Activated CD4-positive, CD25-positive, alpha-beta regulatory T cell treated with anti-CD3 and anti-CD28 coated beads, Interleukin-2, amount 50 U/mL, for 24 hours (primary cell): ENCODE data around the gene ZNF669.
"Not testable (repeated sequence)": the region's sequence is repeated elsewhere in the genome, so short reads cannot be mapped to it uniquely, and the experiment has no call there.

Source experiments
- ATAC-seq, 2 donors: fragments of 150-1000 bp; cut with Tn5 transposase; one replicate each; pipeline ENCODE4 v1.10.0; 2021; ENCODE audit warnings: mild to moderate bottlenecking in 1 of 2, moderate library complexity in 1 of 2

The ZNF669 gene

GRCh38 chr1:247103859-247104591, at the start of gene ZNF669:
ZNF669 (minus strand) TSS chr1:247104356; CDS start chr1:247104199, 157 bp downstream.
- peak; percentile 100 for ATAC-seq

- no peak for ATAC-seq
These were observed 43.6 kb upstream of the ZNF669 start for GRCh38 chr1:247147781-247148180.

- not testable (repeated sequence) for ATAC-seq
These were observed 43.0 kb upstream of the ZNF669 start for GRCh38 chr1:247147120-247147519.

DNA sequence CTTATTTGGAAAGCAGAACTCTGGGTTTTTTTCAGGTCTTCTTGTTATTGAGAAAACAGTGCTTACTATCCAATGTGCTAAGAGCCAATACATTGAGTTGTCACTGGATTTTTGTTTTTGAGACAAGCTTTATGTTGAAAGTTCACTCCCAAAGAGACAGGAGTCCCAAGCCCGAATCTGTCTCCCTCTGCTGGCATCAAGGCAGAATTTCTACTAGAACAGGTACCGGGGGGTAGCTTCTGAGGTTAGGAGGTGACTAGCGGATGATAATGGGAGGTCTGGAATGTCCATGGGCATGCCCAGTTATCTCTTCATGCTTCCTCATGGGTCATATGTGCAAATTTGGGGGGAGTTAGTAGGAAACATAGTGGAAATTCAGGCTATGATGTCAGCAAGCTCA, 42.5 kb upstream of the ZNF669 start:
- no peak for ATAC-seq

DNA sequence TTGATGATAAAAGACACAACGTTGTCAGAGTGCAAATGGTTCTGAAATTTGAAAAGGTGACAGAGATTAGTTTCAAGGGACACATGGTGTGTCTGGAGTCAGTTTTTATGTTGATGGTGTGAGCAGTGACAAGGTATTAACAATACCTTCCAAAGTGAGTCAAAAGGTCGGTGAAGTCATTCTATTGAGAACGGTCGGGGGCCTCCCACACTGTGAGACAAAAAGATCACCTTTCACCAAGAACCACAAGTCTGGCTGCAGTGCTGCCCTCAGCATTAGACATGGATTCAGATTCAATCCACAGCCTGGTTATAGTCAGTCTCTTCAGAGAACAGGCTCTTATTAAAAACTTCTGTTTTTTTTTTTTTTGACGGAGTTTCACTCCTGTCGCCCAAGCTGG, 41.1 kb upstream of the ZNF669 start:
- ATAC-seq, result no peak

- ATAC-seq, result not testable (repeated sequence)
These were observed 35.4 kb upstream of the ZNF669 start for GRCh38 chr1:247139557-247139956.

DNA sequence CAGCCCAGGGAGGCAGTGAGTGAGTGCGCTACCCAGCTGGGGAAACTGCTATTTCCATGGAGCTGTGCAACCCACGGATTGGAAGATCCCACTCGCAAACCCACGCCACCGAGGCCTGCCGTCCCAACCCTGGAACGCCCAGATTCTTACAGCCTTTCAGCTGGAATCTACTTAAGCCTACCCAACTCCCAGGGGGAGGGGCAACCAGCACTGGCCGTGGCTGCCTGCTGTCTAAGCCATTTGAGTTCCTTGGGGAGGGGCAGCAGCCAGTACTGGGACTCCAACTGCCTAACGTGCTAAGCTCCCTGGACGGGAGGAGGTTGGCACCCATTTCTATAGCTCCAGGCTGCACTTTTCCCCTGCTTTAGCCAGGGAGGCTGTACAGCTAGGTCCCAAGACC, 27.1 kb upstream of the ZNF669 start:
- no peak for ATAC-seq

- ATAC-seq, result not testable (repeated sequence)
These were observed 23.5 kb upstream of the ZNF669 start for GRCh38 chr1:247127519-247128282.

- ATAC-seq, result peak; percentile 52 to 63
These were observed 22.4 kb upstream of the ZNF669 start for GRCh38 chr1:247126601-247127000.

GRCh38 chr1:247126166-247126565, 22.0 kb upstream of the ZNF669 start:
- peak; percentile 100 for ATAC-seq

DNA sequence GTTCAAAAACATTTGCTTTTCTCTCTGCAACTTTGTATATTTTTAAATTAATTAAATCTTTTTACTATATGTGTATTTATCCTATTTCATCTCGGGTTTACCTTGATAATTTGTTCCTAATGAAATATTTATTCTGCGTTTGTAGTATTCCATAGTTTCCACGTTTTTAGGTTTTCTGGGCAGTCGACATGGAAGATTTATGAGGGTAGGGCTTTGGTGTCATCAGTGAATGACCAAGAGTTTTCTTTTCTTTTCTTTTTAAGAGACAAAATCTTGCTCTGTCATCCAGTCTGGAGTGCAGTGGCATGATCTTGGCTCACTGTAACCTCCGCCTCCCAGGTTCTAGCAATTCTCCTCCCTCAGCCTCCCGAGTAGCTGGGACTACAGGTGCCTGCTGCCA, 17.2 kb upstream of the ZNF669 start:
- no peak for ATAC-seq

DNA sequence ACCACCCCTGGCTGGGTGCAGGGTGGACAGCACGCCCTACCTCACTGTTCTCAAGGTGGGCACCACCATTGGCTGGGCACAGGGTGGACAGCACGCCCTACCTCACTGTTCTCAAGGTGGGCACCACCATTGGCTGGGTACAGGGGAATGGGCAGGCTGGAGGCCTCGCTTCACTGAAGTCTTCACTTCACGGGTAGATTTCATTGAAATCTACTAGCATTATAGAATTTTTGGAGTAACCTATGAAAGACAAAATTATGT, 16.2 kb upstream of the ZNF669 start:
- ATAC-seq, result not testable (repeated sequence)

- no peak for ATAC-seq
These were observed 15.6 kb upstream of the ZNF669 start for GRCh38 chr1:247119600-247120407.

DNA sequence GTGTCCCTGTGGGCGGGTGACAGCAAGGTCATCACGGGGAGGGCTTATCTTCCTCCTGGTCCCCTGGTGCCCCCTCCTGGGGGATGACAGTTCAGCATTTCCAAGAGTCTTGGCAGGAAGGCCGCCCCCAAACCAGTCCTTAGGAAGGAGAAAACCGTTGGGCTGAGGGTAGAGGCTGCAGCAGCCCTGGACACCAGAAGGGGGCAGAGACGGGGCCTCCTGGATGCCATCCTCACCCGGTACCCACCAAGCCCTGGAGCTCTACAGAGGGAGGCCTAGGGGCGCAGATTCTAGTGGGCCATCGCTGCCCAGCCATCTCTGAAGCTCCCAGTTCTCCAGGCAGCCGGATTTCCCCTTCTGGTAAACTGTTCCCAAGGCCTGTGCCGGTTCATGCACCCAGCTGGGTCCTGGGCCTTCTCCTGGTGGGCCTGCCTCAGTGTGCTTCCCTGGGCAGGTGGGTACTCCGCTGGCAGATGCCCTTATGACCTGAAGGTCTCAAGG, 14.8 kb upstream of the ZNF669 start:
- no peak for ATAC-seq

GRCh38 chr1:247115545-247115944, 11.4 kb upstream of the ZNF669 start:
- ATAC-seq, result no peak

DNA sequence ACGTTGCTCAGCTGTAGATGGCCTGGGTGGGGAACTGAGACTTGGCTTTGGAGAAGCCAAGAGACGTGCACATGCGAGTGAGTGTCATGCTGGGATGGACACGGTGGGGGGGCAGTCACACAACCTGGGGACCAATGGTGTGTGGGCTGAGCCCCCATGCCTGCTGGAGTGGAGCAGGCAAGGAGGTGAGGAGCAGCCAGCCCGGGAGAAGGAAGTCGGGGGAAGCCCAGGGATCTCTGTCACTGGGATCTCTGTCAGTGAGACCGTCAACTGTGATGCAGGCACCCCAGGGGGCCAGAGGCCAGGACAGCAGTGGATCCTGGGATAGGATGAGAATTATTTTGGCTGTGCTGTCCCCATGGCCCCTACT, 11.0 kb upstream of the ZNF669 start:
- no peak for ATAC-seq

- ATAC-seq, result no peak
These were observed 10.4 kb upstream of the ZNF669 start for GRCh38 chr1:247114351-247115140.

GRCh38 chr1:247113733-247114271, 9.6 kb upstream of the ZNF669 start:
- no peak for ATAC-seq

DNA sequence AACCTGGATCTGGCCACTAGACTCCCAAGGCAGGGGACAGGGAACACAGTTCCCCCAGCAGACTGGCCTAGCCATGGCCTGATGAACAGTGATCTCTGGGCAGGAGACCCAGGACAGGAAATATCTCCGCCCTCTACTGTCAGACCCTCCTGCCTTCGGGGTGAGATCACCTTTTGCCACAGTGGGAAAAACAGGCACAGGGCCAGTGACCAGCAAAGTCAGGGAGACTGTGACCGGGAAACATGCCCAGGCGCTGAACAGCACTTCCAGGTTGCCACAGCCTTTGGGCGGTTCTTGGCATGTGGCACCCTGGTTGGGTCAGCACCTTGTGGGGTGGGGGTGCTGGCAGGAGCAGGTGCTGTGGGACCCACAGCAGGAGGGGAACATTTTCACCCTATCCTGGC, 8.9 kb upstream of the ZNF669 start:
- ATAC-seq, result no peak

DNA sequence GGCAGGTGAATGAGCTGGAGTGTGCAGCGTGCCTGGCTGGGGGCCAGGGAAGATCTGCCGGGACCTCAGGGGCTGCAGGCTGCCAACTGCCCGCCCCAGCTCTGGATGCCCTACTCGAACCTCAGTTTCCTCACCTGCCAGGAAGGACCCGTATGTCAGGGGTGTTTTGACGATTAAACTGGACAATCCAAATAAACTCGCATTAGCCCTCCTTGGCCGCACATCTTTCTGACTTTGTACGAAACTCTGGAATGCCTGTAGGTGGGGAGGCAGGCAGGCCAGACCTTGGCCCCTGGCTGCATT, 8.3 kb upstream of the ZNF669 start:
- no peak for ATAC-seq

GRCh38 chr1:247111700-247112478, 7.7 kb upstream of the ZNF669 start:
- ATAC-seq, result peak; percentile 19 to 41

GRCh38 chr1:247111259-247111699, 7.1 kb upstream of the ZNF669 start:
- peak; percentile 7 to 23 for ATAC-seq
